ENCODE measurements around the gene ENTPD2. TPM values are rescaled to one million over a fixed set of nuclear protein-coding genes. Genes with fewer than 3 reads are reported as not detected.

Gene ENTPD2
- total and polyA plus RNA-seq, 4 donors = 0.09 to 0.40 (median 0.21) TPM

DNA sequence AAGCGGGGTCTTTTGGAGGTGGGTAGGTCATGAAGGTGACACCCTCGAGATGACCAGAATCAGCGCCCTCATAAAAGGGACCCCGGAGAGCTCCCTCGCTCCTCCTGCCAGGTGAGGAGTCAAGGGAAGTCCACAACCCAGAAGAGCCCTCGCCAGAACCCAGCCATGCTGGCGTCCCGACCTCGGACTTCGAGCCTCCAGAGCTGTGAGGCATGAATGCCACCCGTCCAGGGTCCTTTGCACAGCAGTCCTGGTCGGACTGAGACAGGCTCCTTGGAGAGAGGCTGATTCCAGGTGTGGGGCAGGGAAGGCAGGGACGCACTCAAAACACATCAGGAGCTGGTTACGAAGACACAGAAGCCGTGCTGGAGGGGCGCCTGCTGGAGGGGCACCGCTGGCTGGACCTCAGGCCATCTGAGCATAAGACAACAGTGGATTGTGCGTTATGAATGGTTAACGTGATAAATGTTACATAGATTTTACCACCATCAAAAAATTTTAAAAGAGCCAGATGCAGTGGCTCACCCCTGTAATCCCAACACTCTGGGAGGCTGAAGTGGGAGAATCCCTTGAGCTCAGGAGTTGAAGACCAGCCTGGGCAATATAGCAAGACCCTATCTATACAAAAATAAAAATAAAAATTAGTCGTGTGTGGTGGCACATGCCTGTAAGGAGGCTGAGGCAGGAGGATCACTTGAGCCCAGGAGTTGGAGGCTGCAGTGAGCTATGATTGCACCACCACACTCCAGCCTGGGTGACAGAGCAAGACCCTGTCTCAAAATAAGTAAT, 51.8 kb downstream of the ENTPD2 start:
- TF ChIP-seq HNF4A (conservative IDR thresholded peaks at IDR 0.05) = peak in 1 of 2 donors; percentile 34
- TF ChIP-seq, protein P1, sequence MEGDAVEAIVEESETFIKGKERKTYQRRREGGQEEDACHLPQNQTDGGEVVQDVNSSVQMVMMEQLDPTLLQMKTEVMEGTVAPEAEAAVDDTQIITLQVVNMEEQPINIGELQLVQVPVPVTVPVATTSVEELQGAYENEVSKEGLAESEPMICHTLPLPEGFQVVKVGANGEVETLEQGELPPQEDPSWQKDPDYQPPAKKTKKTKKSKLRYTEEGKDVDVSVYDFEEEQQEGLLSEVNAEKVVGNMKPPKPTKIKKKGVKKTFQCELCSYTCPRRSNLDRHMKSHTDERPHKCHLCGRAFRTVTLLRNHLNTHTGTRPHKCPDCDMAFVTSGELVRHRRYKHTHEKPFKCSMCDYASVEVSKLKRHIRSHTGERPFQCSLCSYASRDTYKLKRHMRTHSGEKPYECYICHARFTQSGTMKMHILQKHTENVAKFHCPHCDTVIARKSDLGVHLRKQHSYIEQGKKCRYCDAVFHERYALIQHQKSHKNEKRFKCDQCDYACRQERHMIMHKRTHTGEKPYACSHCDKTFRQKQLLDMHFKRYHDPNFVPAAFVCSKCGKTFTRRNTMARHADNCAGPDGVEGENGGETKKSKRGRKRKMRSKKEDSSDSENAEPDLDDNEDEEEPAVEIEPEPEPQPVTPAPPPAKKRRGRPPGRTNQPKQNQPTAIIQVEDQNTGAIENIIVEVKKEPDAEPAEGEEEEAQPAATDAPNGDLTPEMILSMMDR (IDR thresholded peaks at IDR 0.05; ENCODE audit: low read depth, low read length, missing input control) = no peak
- Histone ChIP-seq H3K27me3 (ENCODE audit: control insufficient read depth in 4 of 4, insufficient read depth in 4 of 4, low read length in 3 of 4) (no peaks in the 10 kb centered on the region), H3K9ac (ENCODE audit: low read depth in 1 of 2, low read length in 2 of 2) (no peak overlapping the region), H3K4me3 (ENCODE audit: low read depth in 1 of 3, low read length in 3 of 3) (no peak overlapping the region), H3K36me3 (ENCODE audit: control insufficient read depth in 4 of 4, insufficient read depth in 3 of 4, low read depth in 1 of 4, low read length in 3 of 4) (no peaks in the 10 kb centered on the region), H3K4me1 (ENCODE audit: control insufficient read depth in 4 of 4, insufficient read depth in 4 of 4, low read length in 3 of 4) (peaks cover 0 to 10% (median 4%) of the 10 kb centered on the region in 4 donors), H3K9me3 (ENCODE audit: control insufficient read depth in 4 of 4, low read length in 3 of 4) (no peaks in the 10 kb centered on the region), H3K27ac (ENCODE audit: low read depth in 1 of 2, low read length in 2 of 2) (no peak overlapping the region)
- WGBS = 78% methylated on average over 20 of the region's 20 CpGs
- DNase-seq (ENCODE audit: low spot score) = no peak

DNA sequence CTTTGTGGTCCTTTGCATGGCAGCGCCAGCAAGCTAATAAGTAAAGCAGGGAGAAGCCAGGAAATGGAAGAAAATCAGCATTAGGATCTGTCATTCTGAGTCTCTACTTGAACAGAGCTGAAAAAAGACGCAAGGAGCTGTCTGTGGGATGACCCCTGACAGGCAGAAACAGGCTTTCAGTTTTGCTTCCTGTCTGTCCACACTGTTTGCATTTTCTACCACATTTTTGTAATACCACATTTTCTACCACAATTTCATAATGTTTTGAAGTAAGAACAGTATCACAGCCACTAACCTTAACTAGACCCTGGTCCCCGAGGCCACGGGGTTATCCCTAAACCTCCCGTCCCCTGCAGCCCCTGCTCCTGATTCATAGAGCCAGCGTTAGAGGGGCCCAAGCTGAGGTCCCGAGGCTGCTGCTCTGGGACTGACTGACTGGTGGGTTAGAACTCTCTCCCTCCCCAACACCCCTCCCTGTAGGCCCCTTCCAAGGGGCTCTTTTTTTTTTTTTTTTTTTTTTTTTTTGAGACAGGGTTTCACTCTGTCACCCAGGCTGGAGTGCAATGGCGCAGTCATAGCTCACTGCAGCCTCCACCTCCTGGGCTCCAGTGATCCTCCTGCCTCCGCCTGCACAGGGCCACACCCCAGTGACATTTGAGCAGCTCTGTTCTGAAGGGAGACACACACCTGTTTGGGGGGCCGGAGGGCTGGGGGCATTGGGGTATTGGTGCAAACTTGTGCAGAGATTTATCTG, 53.5 kb downstream of the ENTPD2 start:
- no peaks in the 10 kb centered on the region for H3K9me3 ChIP-seq (ENCODE audit: control insufficient read depth in 4 of 4, low read length in 3 of 4)
- peak in 1 of 2 donors; percentile 4 for TF ChIP-seq RXRA (IDR thresholded peaks at IDR 0.05)
- TF ChIP-seq NR2F2 (IDR thresholded peaks at IDR 0.05) = no peak
- H3K27ac ChIP-seq (ENCODE audit: low read depth in 1 of 2, low read length in 2 of 2) = no peak overlapping the region
- H3K27me3 ChIP-seq (ENCODE audit: control insufficient read depth in 4 of 4, insufficient read depth in 4 of 4, low read length in 3 of 4) = no peaks in the 10 kb centered on the region
- 65% methylated on average over 10 of the region's 10 CpGs for WGBS
- H3K9ac ChIP-seq (ENCODE audit: low read depth in 1 of 2, low read length in 2 of 2) = no peak overlapping the region
- no peaks in the 10 kb centered on the region for H3K36me3 ChIP-seq (ENCODE audit: control insufficient read depth in 4 of 4, insufficient read depth in 3 of 4, low read depth in 1 of 4, low read length in 3 of 4)
- no peak overlapping the region for H3K4me3 ChIP-seq (ENCODE audit: low read depth in 1 of 3, low read length in 3 of 3)
- peaks cover 2 to 22% (median 4%) of the 10 kb centered on the region in 4 donors for H3K4me1 ChIP-seq (ENCODE audit: control insufficient read depth in 4 of 4, insufficient read depth in 4 of 4, low read length in 3 of 4)
- no peak for DNase-seq (ENCODE audit: low spot score)

Small RNA genes lying within 50 kb of the gene (small RNA-seq; reads per million reads assigned to genes)
- gene RF00153 = not detected

Other genes with a start within 250 kb of the ENTPD2 start
Only the 30 nearest of the 37 such genes appear.
- gene EDF1, start 187.8 kb downstream of the ENTPD2 start, total RNA-seq = 100 to 1,000 TPM; 123 to 248 TPM
- gene EDF1, start 187.8 kb downstream of the ENTPD2 start, polyA plus RNA-seq = 100 to 1,000 TPM; 289 to 513 TPM
- gene TRAF2, start 167.5 kb downstream of the ENTPD2 start, total RNA-seq = 10 to 100 TPM in 1 of 2 donors, 1 to 10 TPM in 1; 7.5 to 14.9 TPM
- 1 to 10 TPM; 4.7 to 6.1 TPM for gene TRAF2, start 167.5 kb downstream of the ENTPD2 start, polyA plus RNA-seq
- 100 to 1,000 TPM in 1 of 2 donors, 10 to 100 TPM in 1; 64.0 to 163 TPM for gene FBXW5, start 109.3 kb downstream of the ENTPD2 start, total RNA-seq
- gene FBXW5, start 109.3 kb downstream of the ENTPD2 start, polyA plus RNA-seq = 100 to 1,000 TPM in 1 of 2 donors, 10 to 100 TPM in 1; 87.1 to 130 TPM
- 100 to 1,000 TPM in 1 of 2 donors, 10 to 100 TPM in 1; 25.1 to 323 TPM for gene C8G, start 108.8 kb downstream of the ENTPD2 start, total RNA-seq
- 1,000 to 10,000 TPM in 1 of 2 donors, 100 to 1,000 TPM in 1; 892 to 1,117 TPM for gene C8G, start 108.8 kb downstream of the ENTPD2 start, polyA plus RNA-seq
- gene LCN12, start 101.8 kb downstream of the ENTPD2 start, total RNA-seq = 1 to 10 TPM; 2.3 to 5.2 TPM
- gene LCN12, start 101.8 kb downstream of the ENTPD2 start, polyA plus RNA-seq = 10 to 100 TPM in 1 of 2 donors, 1 to 10 TPM in 1; 7.3 to 12.2 TPM
- 1 to 10 TPM in 1 of 2 donors, under 1 TPM in 1; 0.23 to 5.4 TPM for gene PTGDS, start 76.6 kb downstream of the ENTPD2 start, total RNA-seq
- 10 to 100 TPM in 1 of 2 donors, 1 to 10 TPM in 1; 7.4 to 15.2 TPM for gene PTGDS, start 76.6 kb downstream of the ENTPD2 start, polyA plus RNA-seq
- gene LCNL1, start 71.1 kb downstream of the ENTPD2 start, total RNA-seq = under 1 TPM in 1 of 2 donors, not detected in 1; 0.08 TPM
- gene LCNL1, start 71.1 kb downstream of the ENTPD2 start, polyA plus RNA-seq = under 1 TPM in 1 of 2 donors, not detected in 1; 0.01 TPM
- gene PAXX, start 61.6 kb downstream of the ENTPD2 start, total RNA-seq = 1 to 10 TPM; 7.3 to 9.0 TPM
- 10 to 100 TPM; 29.4 to 34.1 TPM for gene PAXX, start 61.6 kb downstream of the ENTPD2 start, polyA plus RNA-seq
- under 1 TPM; 0.33 to 0.42 TPM for gene CLIC3, start 57.5 kb downstream of the ENTPD2 start, total RNA-seq
- gene CLIC3, start 57.5 kb downstream of the ENTPD2 start, polyA plus RNA-seq = under 1 TPM; 0.38 to 0.83 TPM
- 10 to 100 TPM in 1 of 2 donors, 1 to 10 TPM in 1; 2.9 to 15.2 TPM for gene ABCA2, start 25.8 kb downstream of the ENTPD2 start, total RNA-seq
- 10 to 100 TPM in 1 of 2 donors, 1 to 10 TPM in 1; 9.5 to 15.1 TPM for gene ABCA2, start 25.8 kb downstream of the ENTPD2 start, polyA plus RNA-seq
- under 1 TPM; 0.37 to 0.67 TPM for gene FUT7, start 22.0 kb downstream of the ENTPD2 start, total RNA-seq
- under 1 TPM in 1 of 2 donors, not detected in 1; 0.14 TPM for gene FUT7, start 22.0 kb downstream of the ENTPD2 start, polyA plus RNA-seq
- gene NPDC1, start 7.9 kb downstream of the ENTPD2 start, total RNA-seq = 1 to 10 TPM; 2.7 to 5.6 TPM
- 10 to 100 TPM in 1 of 2 donors, 1 to 10 TPM in 1; 9.0 to 14.5 TPM for gene NPDC1, start 7.9 kb downstream of the ENTPD2 start, polyA plus RNA-seq
- gene SAPCD2, start 16.5 kb upstream of the ENTPD2 start, total RNA-seq = 1 to 10 TPM in 1 of 2 donors, under 1 TPM in 1; 0.08 to 1.8 TPM
- gene SAPCD2, start 16.5 kb upstream of the ENTPD2 start, polyA plus RNA-seq = under 1 TPM; 0.06 to 0.38 TPM
- 1 to 10 TPM; 1.8 to 2.3 TPM for gene UAP1L1, start 23.5 kb upstream of the ENTPD2 start, total RNA-seq
- gene UAP1L1, start 23.5 kb upstream of the ENTPD2 start, polyA plus RNA-seq = 1 to 10 TPM in 1 of 2 donors, under 1 TPM in 1; 0.35 to 1.6 TPM
- gene MAN1B1, start 32.9 kb upstream of the ENTPD2 start, total RNA-seq = 10 to 100 TPM; 19.9 to 31.8 TPM
- 10 to 100 TPM; 23.2 to 29.7 TPM for gene MAN1B1, start 32.9 kb upstream of the ENTPD2 start, polyA plus RNA-seq
- 10 to 100 TPM; 25.0 to 38.8 TPM for gene DPP7, start 60.7 kb upstream of the ENTPD2 start, total RNA-seq
- 10 to 100 TPM; 62.6 to 71.1 TPM for gene DPP7, start 60.7 kb upstream of the ENTPD2 start, polyA plus RNA-seq
- gene GRIN1, start 85.1 kb upstream of the ENTPD2 start, total RNA-seq = not detected
- gene GRIN1, start 85.1 kb upstream of the ENTPD2 start, polyA plus RNA-seq = under 1 TPM in 1 of 2 donors, not detected in 1; 0.05 TPM
- under 1 TPM in 1 of 2 donors, not detected in 1; 0.17 TPM for gene LRRC26, start 116.0 kb upstream of the ENTPD2 start, total RNA-seq
- gene LRRC26, start 116.0 kb upstream of the ENTPD2 start, polyA plus RNA-seq = under 1 TPM in 1 of 2 donors, not detected in 1; 0.09 TPM
- not detected for gene TMEM210, start 118.0 kb upstream of the ENTPD2 start, total RNA-seq
- gene TMEM210, start 118.0 kb upstream of the ENTPD2 start, polyA plus RNA-seq = not detected
- 10 to 100 TPM; 19.4 to 32.6 TPM for gene ANAPC2, start 134.5 kb upstream of the ENTPD2 start, total RNA-seq
- 10 to 100 TPM in 1 of 2 donors, 1 to 10 TPM in 1; 9.3 to 19.9 TPM for gene ANAPC2, start 134.5 kb upstream of the ENTPD2 start, polyA plus RNA-seq
- gene SSNA1, start 134.6 kb upstream of the ENTPD2 start, total RNA-seq = 10 to 100 TPM; 29.8 to 37.5 TPM
- 10 to 100 TPM; 43.1 to 44.2 TPM for gene SSNA1, start 134.6 kb upstream of the ENTPD2 start, polyA plus RNA-seq
- 10 to 100 TPM in 1 of 2 donors, 1 to 10 TPM in 1; 5.4 to 15.8 TPM for gene TPRN, start 146.7 kb upstream of the ENTPD2 start, total RNA-seq
- 10 to 100 TPM in 1 of 2 donors, 1 to 10 TPM in 1; 6.5 to 20.1 TPM for gene TPRN, start 146.7 kb upstream of the ENTPD2 start, polyA plus RNA-seq
- gene TMEM203, start 151.6 kb upstream of the ENTPD2 start, total RNA-seq = 10 to 100 TPM; 19.9 to 21.5 TPM
- gene TMEM203, start 151.6 kb upstream of the ENTPD2 start, polyA plus RNA-seq = 10 to 100 TPM; 21.4 to 27.5 TPM
- gene NDOR1, start 151.6 kb upstream of the ENTPD2 start, total RNA-seq = 1 to 10 TPM; 2.9 to 4.7 TPM
- 1 to 10 TPM; 2.5 to 3.5 TPM for gene NDOR1, start 151.6 kb upstream of the ENTPD2 start, polyA plus RNA-seq
- under 1 TPM; 0.28 to 0.59 TPM for gene RNF208, start 168.2 kb upstream of the ENTPD2 start, total RNA-seq
- 1 to 10 TPM; 4.6 to 7.1 TPM for gene RNF208, start 168.2 kb upstream of the ENTPD2 start, polyA plus RNA-seq
- gene CYSRT1, start 171.1 kb upstream of the ENTPD2 start, total RNA-seq = under 1 TPM; 0.14 to 0.25 TPM
- under 1 TPM; 0.15 to 0.50 TPM for gene CYSRT1, start 171.1 kb upstream of the ENTPD2 start, polyA plus RNA-seq
- not detected for gene RNF224, start 173.4 kb upstream of the ENTPD2 start, total RNA-seq
- not detected for gene RNF224, start 173.4 kb upstream of the ENTPD2 start, polyA plus RNA-seq
- not detected for gene SLC34A3, start 176.8 kb upstream of the ENTPD2 start, total RNA-seq
- not detected for gene SLC34A3, start 176.8 kb upstream of the ENTPD2 start, polyA plus RNA-seq
- 100 to 1,000 TPM; 179 to 191 TPM for gene TUBB4B, start 187.2 kb upstream of the ENTPD2 start, total RNA-seq
- gene TUBB4B, start 187.2 kb upstream of the ENTPD2 start, polyA plus RNA-seq = 100 to 1,000 TPM; 173 to 199 TPM
- gene STPG3, start 197.2 kb upstream of the ENTPD2 start, total RNA-seq = not detected
- gene STPG3, start 197.2 kb upstream of the ENTPD2 start, polyA plus RNA-seq = not detected